Measurements from ENCODE around the gene GRID1. TPM values are rescaled to one million over a fixed set of nuclear protein-coding genes. Genes with fewer than 3 reads are reported as not detected.
A peak's percentile ranks its signal among the peaks of the same experiment; 100 is the strongest.
"Not testable (repeated sequence)": the region's sequence is repeated elsewhere in the genome, so short reads cannot be mapped to it uniquely, and the experiment has no call there.

The GRID1 gene
- total RNA-seq, 1 donor, result not detected

- Histone ChIP-seq H3K4me1 (ENCODE audit: insufficient read depth, low read length) (peaks cover 23% of the 10 kb centered on the region), H3K9me3 (ENCODE audit: low read depth, low read length) (no peaks in the 10 kb centered on the region), H3K27me3 (ENCODE audit: insufficient read depth, low read length) (peaks cover 33% of the 10 kb centered on the region), H3K4me3 (ENCODE audit: low read length) (peak overlapping the region; percentile 50)
Observed at GRCh38 chr10:86399879-86400704, 33.5 kb upstream of the GRID1 start.

- no peaks in the 10 kb centered on the region for H3K9me3 ChIP-seq (ENCODE audit: low read depth, low read length)
Observed at GRCh38 chr10:86399514-86399878, 32.9 kb upstream of the GRID1 start.

GRCh38 chr10:86397120-86397519 lies 30.5 kb upstream of the GRID1 start:
- H3K4me3 ChIP-seq (ENCODE audit: low read length), result no peak overlapping the region
- peaks cover 21% of the 10 kb centered on the region for H3K27me3 ChIP-seq (ENCODE audit: insufficient read depth, low read length)
- no peaks in the 10 kb centered on the region for H3K9me3 ChIP-seq (ENCODE audit: low read depth, low read length)
- peaks cover 23% of the 10 kb centered on the region for H3K4me1 ChIP-seq (ENCODE audit: insufficient read depth, low read length)

More at GRCh38 chr10:86399514-86399878, 32.9 kb upstream of the GRID1 start:
- Histone ChIP-seq H3K4me3 (ENCODE audit: low read length) (no peak overlapping the region), H3K27me3 (ENCODE audit: insufficient read depth, low read length) (peaks cover 33% of the 10 kb centered on the region), H3K4me1 (ENCODE audit: insufficient read depth, low read length) (peaks cover 23% of the 10 kb centered on the region)

- no peak overlapping the region for H3K4me3 ChIP-seq (ENCODE audit: low read length)
- H3K27me3 ChIP-seq (ENCODE audit: insufficient read depth, low read length), result peaks cover 16% of the 10 kb centered on the region
- no peaks in the 10 kb centered on the region for H3K4me1 ChIP-seq (ENCODE audit: insufficient read depth, low read length)
- H3K9me3 ChIP-seq (ENCODE audit: low read depth, low read length), result no peaks in the 10 kb centered on the region
Observed at GRCh38 chr10:86393862-86394455, 27.4 kb upstream of the GRID1 start.

GRCh38 chr10:86393362-86393761 lies 26.8 kb upstream of the GRID1 start:
- Histone ChIP-seq H3K4me3 (ENCODE audit: low read length) (no peak overlapping the region), H3K9me3 (ENCODE audit: low read depth, low read length) (no peaks in the 10 kb centered on the region), H3K27me3 (ENCODE audit: insufficient read depth, low read length) (peaks cover 17% of the 10 kb centered on the region), H3K4me1 (ENCODE audit: insufficient read depth, low read length) (no peaks in the 10 kb centered on the region)

- Histone ChIP-seq H3K9me3 (ENCODE audit: low read depth, low read length) (no peaks in the 10 kb centered on the region), H3K4me1 (ENCODE audit: insufficient read depth, low read length) (no peaks in the 10 kb centered on the region), H3K4me3 (ENCODE audit: low read length) (no peak overlapping the region), H3K27me3 (ENCODE audit: insufficient read depth, low read length) (peaks cover 22% of the 10 kb centered on the region)
Observed at GRCh38 chr10:86392723-86393094, 26.1 kb upstream of the GRID1 start.

GRCh38 chr10:86391986-86392722 lies 25.6 kb upstream of the GRID1 start:
- no peaks in the 10 kb centered on the region for H3K9me3 ChIP-seq (ENCODE audit: low read depth, low read length)
- no peak overlapping the region for H3K4me3 ChIP-seq (ENCODE audit: low read length)
- no peaks in the 10 kb centered on the region for H3K4me1 ChIP-seq (ENCODE audit: insufficient read depth, low read length)
- peaks cover 27% of the 10 kb centered on the region for H3K27me3 ChIP-seq (ENCODE audit: insufficient read depth, low read length)

GRCh38 chr10:86391236-86391840 lies 24.7 kb upstream of the GRID1 start:
- Histone ChIP-seq H3K27me3 (ENCODE audit: insufficient read depth, low read length) (peaks cover 25% of the 10 kb centered on the region), H3K4me1 (ENCODE audit: insufficient read depth, low read length) (no peaks in the 10 kb centered on the region)

GRCh38 chr10:86390337-86391120 lies 23.9 kb upstream of the GRID1 start:
- H3K4me1 ChIP-seq (ENCODE audit: insufficient read depth, low read length), result no peaks in the 10 kb centered on the region
- no peaks in the 10 kb centered on the region for H3K9me3 ChIP-seq (ENCODE audit: low read depth, low read length)
- peaks cover 32% of the 10 kb centered on the region for H3K27me3 ChIP-seq (ENCODE audit: insufficient read depth, low read length)
- no peak overlapping the region for H3K4me3 ChIP-seq (ENCODE audit: low read length)

More at GRCh38 chr10:86391236-86391840, 24.7 kb upstream of the GRID1 start:
- Histone ChIP-seq H3K9me3 (ENCODE audit: low read depth, low read length) (no peaks in the 10 kb centered on the region), H3K4me3 (ENCODE audit: low read length) (no peak overlapping the region)

- Histone ChIP-seq H3K27me3 (ENCODE audit: insufficient read depth, low read length) (peaks cover 39% of the 10 kb centered on the region), H3K4me1 (ENCODE audit: insufficient read depth, low read length) (no peaks in the 10 kb centered on the region), H3K9me3 (ENCODE audit: low read depth, low read length) (no peaks in the 10 kb centered on the region), H3K4me3 (ENCODE audit: low read length) (no peak overlapping the region)
Observed at GRCh38 chr10:86389441-86390193, 23.0 kb upstream of the GRID1 start.

GRCh38 chr10:86389109-86389440 lies 22.5 kb upstream of the GRID1 start:
- peaks cover 39% of the 10 kb centered on the region for H3K27me3 ChIP-seq (ENCODE audit: insufficient read depth, low read length)
- H3K9me3 ChIP-seq (ENCODE audit: low read depth, low read length); H3K4me1 ChIP-seq (ENCODE audit: insufficient read depth, low read length); H3K4me3 ChIP-seq (ENCODE audit: low read length): not testable (repeated sequence)

- H3K27me3 ChIP-seq (ENCODE audit: insufficient read depth, low read length), result peaks cover 39% of the 10 kb centered on the region
- H3K4me3 ChIP-seq (ENCODE audit: low read length), result no peak overlapping the region
- no peaks in the 10 kb centered on the region for H3K9me3 ChIP-seq (ENCODE audit: low read depth, low read length)
- no peaks in the 10 kb centered on the region for H3K4me1 ChIP-seq (ENCODE audit: insufficient read depth, low read length)
Observed at GRCh38 chr10:86388119-86388704, 21.6 kb upstream of the GRID1 start.

GRCh38 chr10:86387178-86387794 lies 20.7 kb upstream of the GRID1 start:
- H3K27me3 ChIP-seq (ENCODE audit: insufficient read depth, low read length), result peaks cover 39% of the 10 kb centered on the region
- no peaks in the 10 kb centered on the region for H3K9me3 ChIP-seq (ENCODE audit: low read depth, low read length)
- H3K4me1 ChIP-seq (ENCODE audit: insufficient read depth, low read length), result no peaks in the 10 kb centered on the region
- no peak overlapping the region for H3K4me3 ChIP-seq (ENCODE audit: low read length)
